ENCODE results near the gene MAP1A.

GRCh38 chr15:43538091-43538490 lies 20.7 kb downstream of the MAP1A start:
- no peak for TF ChIP-seq CTCF (IDR thresholded peaks at IDR 0.05)
- TF ChIP-seq EZH2 (IDR thresholded peaks at IDR 0.05; ENCODE audit: borderline replicate concordance, insufficient read depth, low read depth, low read length, poor library complexity, severe bottlenecking) = no peak

All from B cell (primary cell).